GM12878 (cell line): ENCODE measurements around the gene VEGFB. TPM values are rescaled to one million over a fixed set of nuclear protein-coding genes. Genes with fewer than 3 reads are reported as not detected.

Experiments used
- EP300 ChIP-seq, 2 experiments: fragments of 150-350 bp in 1 of 2; IDR thresholded peaks; 2 replicates each; pipeline ENCODE4 v1.6.1; 2011 to 2012; ENCODE audit warnings: low read depth in 2 of 2, low read length in 2 of 2, borderline replicate concordance in 1 of 2, improper control_type of control experiment in 1 of 2, inconsistent platforms in 1 of 2; ENCODE audit not compliant: control insufficient read depth in 1 of 2
- EZH2 ChIP-seq: IDR thresholded peaks from 2 replicates; pipeline ENCODE4 v1.6.1; 2012; ENCODE audit warnings: low read depth, mild to moderate bottlenecking, control low read depth, inconsistent platforms, low read length, borderline replicate concordance; ENCODE audit not compliant: control insufficient read depth
- RBBP5 ChIP-seq: fragments of 200-600 bp; sonication (generic); conservative IDR thresholded peaks from 2 replicates; pipeline ENCODE4 v1.6.1; 2016
- YBX1 ChIP-seq: fragments of 450-650 bp; IDR thresholded peaks from 2 replicates; pipeline ENCODE4 v1.6.1; 2016; ENCODE audit warnings: antibody characterized with exemption
- ZNF274 ChIP-seq: IDR thresholded peaks from one replicate; pipeline ENCODE4 v1.8.0; 2011; ENCODE audit not compliant: insufficient read length, insufficient read depth
- ZNF384 ChIP-seq: IDR thresholded peaks from 2 replicates; pipeline ENCODE4 v1.6.1; 2012; ENCODE audit warnings: low read depth, mild to moderate bottlenecking, low read length, improper control_type of control experiment, borderline replicate concordance
- polyA plus RNA-seq, 11 experiments: library from polyadenylated mRNA; depleted of rRNA in 4 of 11; unstranded in 6 of 11; stranded (reverse) in 5 of 11; fragments of >200 nt; fragmentation: Nextera tagmentation in 4 of 11; fragmentation: Illumina TruSeq in 1 of 11; extraction: Ambion mirVana in 4 of 11; extraction: Trizol in 1 of 11; gene quantifications; 1 replicate in 1 of 11; 2 replicates in 10 of 11; pipeline versions ENCODE4 v1.2.1 to v1.2.3, GENCODE V29; 2011 to 2016; ENCODE audit warnings: inconsistent platforms in 2 of 11, missing spikeins in 2 of 11, low read depth in 1 of 11
- total RNA-seq, 4 experiments: library from RNA; depleted of rRNA in 3 of 4; stranded (reverse); fragments of >200 nt in 3 of 4; fragmentation: Illumina TruSeq in 1 of 4; extraction: Trizol in 1 of 4; gene quantifications; 2 replicates each; pipeline versions ENCODE4 v1.2.1 to v1.2.3, GENCODE V29; 2013 to 2021
- TF ChIP-seq, protein P1 (sequence below): fragments of 450-650 bp; IDR thresholded peaks from 2 replicates; pipeline ENCODE4 v1.6.1; 2018; ENCODE audit warnings: borderline replicate concordance, mild to moderate bottlenecking; ENCODE audit not compliant: partially characterized antibody
- TF ChIP-seq, protein P2 (sequence below): fragments of 450-650 bp; IDR thresholded peaks from 2 replicates; pipeline ENCODE4 v1.6.1; 2016; ENCODE audit warnings: mild to moderate bottlenecking
- TF ChIP-seq, protein P3 (sequence below): fragments of 450-650 bp; IDR thresholded peaks from 2 replicates; pipeline ENCODE4 v1.6.1; 2017; ENCODE audit warnings: mild to moderate bottlenecking
- TF ChIP-seq, protein P4 (sequence below): fragments of 450-650 bp; IDR thresholded peaks from 2 replicates; pipeline ENCODE4 v1.6.1; 2014; ENCODE audit warnings: mild to moderate bottlenecking
- TF ChIP-seq, protein P5 (sequence below): IDR thresholded peaks from 2 replicates; pipeline ENCODE4 v1.6.1; 2011; ENCODE audit warnings: borderline replicate concordance, low read depth, mild to moderate bottlenecking, moderate library complexity, low read length; ENCODE audit not compliant: insufficient read depth, poor library complexity, severe bottlenecking
- TF ChIP-seq, protein P6 (sequence below): fragments of 450-650 bp; formaldehyde crosslinking; IDR thresholded peaks from 2 replicates; pipeline ENCODE4 v1.4.0; 2022; ENCODE audit warnings: mild to moderate bottlenecking, moderate library complexity

VEGFB gene
- total and polyA plus RNA-seq, 10 of the 15 experiments (the other 5 are each of a cell fraction or from before 2014, with no cell fraction given) = 7.0 to 75.8 (median 20.3) TPM

DNA sequence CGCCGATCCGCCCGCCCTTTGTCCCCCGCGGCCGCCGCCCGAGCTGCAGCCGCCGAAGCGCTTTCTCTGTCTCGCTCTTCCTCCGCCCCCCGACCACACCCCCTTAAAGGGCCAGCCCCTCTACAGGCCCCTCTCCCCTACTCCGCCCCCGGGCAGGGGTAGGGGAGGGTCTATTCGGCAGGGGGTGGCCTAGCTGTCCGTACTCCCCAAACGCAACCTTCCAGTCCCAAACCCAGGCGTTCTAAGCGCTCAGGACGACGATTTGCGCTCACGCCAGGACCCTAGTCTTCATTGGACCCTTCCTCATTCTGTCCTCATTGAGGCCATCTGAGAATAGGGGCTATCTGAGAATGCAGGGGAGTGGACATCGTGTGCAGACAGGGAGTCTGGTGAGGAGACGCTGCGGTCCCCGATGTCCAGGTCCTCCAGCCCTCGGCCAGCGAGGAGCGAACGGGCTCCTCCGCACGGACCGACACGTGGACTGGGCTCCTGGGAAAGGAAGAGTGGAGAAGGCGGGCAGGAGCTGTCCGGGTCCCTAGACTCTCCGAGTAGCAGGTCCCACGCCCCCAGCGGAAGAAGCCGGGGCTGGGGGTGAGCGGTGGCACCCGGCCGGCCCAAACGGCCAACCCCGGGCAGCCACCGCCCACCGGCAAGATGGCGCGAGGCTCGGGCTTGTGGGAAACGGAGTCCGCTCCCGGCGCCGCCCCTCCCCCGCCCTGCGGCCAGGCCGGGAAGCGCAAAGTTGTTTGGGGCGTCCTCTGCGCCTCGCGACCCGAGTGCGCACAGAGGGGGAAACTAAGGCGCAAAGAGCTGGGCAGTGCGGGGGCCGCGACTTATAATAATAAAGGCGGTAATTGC, 12.7 kb downstream of the VEGFB start, which contains the start of gene PPP1R14B (continued):
- TF ChIP-seq, protein P1, sequence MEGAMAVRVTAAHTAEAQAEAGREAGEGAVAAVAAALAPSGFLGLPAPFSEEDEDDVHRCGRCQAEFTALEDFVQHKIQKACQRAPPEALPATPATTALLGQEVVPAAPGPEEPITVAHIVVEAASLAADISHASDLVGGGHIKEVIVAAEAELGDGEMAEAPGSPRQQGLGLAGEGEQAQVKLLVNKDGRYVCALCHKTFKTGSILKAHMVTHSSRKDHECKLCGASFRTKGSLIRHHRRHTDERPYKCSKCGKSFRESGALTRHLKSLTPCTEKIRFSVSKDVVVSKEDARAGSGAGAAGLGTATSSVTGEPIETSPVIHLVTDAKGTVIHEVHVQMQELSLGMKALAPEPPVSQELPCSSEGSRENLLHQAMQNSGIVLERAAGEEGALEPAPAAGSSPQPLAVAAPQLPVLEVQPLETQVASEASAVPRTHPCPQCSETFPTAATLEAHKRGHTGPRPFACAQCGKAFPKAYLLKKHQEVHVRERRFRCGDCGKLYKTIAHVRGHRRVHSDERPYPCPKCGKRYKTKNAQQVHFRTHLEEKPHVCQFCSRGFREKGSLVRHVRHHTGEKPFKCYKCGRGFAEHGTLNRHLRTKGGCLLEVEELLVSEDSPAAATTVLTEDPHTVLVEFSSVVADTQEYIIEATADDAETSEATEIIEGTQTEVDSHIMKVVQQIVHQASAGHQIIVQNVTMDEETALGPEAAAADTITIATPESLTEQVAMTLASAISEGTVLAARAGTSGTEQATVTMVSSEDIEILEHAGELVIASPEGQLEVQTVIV = no peak
- no peak for TF ChIP-seq YBX1
- TF ChIP-seq ZNF274 = no peak
- TF ChIP-seq, protein P2, sequence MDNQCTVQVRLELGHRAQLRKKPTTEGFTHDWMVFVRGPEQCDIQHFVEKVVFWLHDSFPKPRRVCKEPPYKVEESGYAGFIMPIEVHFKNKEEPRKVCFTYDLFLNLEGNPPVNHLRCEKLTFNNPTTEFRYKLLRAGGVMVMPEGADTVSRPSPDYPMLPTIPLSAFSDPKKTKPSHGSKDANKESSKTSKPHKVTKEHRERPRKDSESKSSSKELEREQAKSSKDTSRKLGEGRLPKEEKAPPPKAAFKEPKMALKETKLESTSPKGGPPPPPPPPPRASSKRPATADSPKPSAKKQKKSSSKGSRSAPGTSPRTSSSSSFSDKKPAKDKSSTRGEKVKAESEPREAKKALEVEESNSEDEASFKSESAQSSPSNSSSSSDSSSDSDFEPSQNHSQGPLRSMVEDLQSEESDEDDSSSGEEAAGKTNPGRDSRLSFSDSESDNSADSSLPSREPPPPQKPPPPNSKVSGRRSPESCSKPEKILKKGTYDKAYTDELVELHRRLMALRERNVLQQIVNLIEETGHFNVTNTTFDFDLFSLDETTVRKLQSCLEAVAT = no peak
- TF ChIP-seq, protein P3, sequence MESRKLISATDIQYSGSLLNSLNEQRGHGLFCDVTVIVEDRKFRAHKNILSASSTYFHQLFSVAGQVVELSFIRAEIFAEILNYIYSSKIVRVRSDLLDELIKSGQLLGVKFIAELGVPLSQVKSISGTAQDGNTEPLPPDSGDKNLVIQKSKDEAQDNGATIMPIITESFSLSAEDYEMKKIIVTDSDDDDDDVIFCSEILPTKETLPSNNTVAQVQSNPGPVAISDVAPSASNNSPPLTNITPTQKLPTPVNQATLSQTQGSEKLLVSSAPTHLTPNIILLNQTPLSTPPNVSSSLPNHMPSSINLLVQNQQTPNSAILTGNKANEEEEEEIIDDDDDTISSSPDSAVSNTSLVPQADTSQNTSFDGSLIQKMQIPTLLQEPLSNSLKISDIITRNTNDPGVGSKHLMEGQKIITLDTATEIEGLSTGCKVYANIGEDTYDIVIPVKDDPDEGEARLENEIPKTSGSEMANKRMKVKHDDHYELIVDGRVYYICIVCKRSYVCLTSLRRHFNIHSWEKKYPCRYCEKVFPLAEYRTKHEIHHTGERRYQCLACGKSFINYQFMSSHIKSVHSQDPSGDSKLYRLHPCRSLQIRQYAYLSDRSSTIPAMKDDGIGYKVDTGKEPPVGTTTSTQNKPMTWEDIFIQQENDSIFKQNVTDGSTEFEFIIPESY = no peak
- TF ChIP-seq EZH2 = no peak
- TF ChIP-seq RBBP5 = no peak
- no peak for TF ChIP-seq EP300 (IDR thresholded peaks at IDR 0.05; ENCODE audit: borderline replicate concordance in 1 of 2, control insufficient read depth in 1 of 2, low read depth in 2 of 2, low read length in 2 of 2)
- TF ChIP-seq, protein P4, sequence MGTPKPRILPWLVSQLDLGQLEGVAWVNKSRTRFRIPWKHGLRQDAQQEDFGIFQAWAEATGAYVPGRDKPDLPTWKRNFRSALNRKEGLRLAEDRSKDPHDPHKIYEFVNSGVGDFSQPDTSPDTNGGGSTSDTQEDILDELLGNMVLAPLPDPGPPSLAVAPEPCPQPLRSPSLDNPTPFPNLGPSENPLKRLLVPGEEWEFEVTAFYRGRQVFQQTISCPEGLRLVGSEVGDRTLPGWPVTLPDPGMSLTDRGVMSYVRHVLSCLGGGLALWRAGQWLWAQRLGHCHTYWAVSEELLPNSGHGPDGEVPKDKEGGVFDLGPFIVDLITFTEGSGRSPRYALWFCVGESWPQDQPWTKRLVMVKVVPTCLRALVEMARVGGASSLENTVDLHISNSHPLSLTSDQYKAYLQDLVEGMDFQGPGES = no peak
- TF ChIP-seq, protein P5, sequence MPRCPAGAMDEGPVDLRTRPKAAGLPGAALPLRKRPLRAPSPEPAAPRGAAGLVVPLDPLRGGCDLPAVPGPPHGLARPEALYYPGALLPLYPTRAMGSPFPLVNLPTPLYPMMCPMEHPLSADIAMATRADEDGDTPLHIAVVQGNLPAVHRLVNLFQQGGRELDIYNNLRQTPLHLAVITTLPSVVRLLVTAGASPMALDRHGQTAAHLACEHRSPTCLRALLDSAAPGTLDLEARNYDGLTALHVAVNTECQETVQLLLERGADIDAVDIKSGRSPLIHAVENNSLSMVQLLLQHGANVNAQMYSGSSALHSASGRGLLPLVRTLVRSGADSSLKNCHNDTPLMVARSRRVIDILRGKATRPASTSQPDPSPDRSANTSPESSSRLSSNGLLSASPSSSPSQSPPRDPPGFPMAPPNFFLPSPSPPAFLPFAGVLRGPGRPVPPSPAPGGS = no peak
- TF ChIP-seq ZNF384 = no peak
- TF ChIP-seq, protein P6, sequence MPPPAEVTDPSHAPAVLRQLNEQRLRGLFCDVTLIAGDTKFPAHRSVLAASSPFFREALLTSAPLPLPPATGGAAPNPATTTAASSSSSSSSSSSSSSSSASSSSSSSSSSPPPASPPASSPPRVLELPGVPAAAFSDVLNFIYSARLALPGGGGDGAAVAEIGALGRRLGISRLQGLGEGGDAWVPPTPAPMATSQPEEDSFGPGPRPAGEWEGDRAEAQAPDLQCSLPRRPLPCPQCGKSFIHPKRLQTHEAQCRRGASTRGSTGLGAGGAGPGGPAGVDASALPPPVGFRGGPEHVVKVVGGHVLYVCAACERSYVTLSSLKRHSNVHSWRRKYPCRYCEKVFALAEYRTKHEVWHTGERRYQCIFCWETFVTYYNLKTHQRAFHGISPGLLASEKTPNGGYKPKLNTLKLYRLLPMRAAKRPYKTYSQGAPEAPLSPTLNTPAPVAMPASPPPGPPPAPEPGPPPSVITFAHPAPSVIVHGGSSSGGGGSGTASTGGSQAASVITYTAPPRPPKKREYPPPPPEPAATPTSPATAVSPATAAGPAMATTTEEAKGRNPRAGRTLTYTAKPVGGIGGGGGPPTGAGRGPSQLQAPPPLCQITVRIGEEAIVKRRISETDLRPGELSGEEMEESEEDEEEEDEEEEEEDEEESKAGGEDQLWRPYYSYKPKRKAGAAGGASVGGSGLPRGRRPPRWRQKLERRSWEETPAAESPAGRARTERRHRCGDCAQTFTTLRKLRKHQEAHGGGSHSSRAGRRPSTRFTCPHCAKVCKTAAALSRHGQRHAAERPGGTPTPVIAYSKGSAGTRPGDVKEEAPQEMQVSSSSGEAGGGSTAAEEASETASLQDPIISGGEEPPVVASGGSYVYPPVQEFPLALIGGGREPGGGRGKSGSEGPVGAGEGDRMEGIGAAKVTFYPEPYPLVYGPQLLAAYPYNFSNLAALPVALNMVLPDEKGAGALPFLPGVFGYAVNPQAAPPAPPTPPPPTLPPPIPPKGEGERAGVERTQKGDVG = no peak
